RWPE2 (cell line): ENCODE data around the gene PHF3.

Source experiments
- ATAC-seq: fragments of 200-7000 bp; cut with Tn5 transposase; 3 replicates; pipeline ENCODE4 v1.9.1; 2021; ENCODE audit warnings: low read depth
- DNase-seq: peaks from one replicate; pipeline ENCODE4 v3.0.0-alpha.2; 2020; ENCODE audit warnings: low spot score
- H3K27ac ChIP-seq: fragments of 450-650 bp; 2 replicates; pipeline ENCODE4 v1.5.1; 2017; ENCODE audit warnings: mild to moderate bottlenecking; ENCODE audit not compliant: poor library complexity, severe bottlenecking
- H3K27me3 ChIP-seq: fragments of 250-450 bp; sonication (Bioruptor Pico); 2 replicates; pipeline ENCODE4 v1.5.1; 2021; ENCODE audit warnings: mild to moderate bottlenecking, moderate library complexity; ENCODE audit not compliant: insufficient read depth, poor library complexity, severe bottlenecking
- H3K36me3 ChIP-seq: fragments of 250-450 bp; sonication (Bioruptor Pico); 2 replicates; pipeline ENCODE4 v1.5.1; 2020; ENCODE audit warnings: low read depth, mild to moderate bottlenecking, moderate library complexity
- H3K4me1 ChIP-seq: fragments of 250-450 bp; sonication (Bioruptor Pico); 2 replicates; pipeline ENCODE4 v1.5.1; 2021; ENCODE audit warnings: mild to moderate bottlenecking, moderate library complexity; ENCODE audit not compliant: insufficient read depth, poor library complexity, severe bottlenecking
- H3K4me3 ChIP-seq: fragments of 250-450 bp; sonication (Bioruptor Pico); 2 replicates; pipeline ENCODE4 v1.5.1; 2021; ENCODE audit warnings: mild to moderate bottlenecking, moderate library complexity; ENCODE audit not compliant: severe bottlenecking
- H3K9me3 ChIP-seq: fragments of 250-450 bp; sonication (Bioruptor Pico); 2 replicates; pipeline ENCODE4 v1.5.1; 2021; ENCODE audit warnings: mild to moderate bottlenecking, moderate library complexity; ENCODE audit not compliant: severe bottlenecking
- TF ChIP-seq, protein P1 (sequence below): fragments of 450-650 bp; IDR thresholded peaks from one replicate; pipeline ENCODE4 v1.5.1; 2017; ENCODE audit warnings: mild to moderate bottlenecking, moderate library complexity; ENCODE audit not compliant: poor library complexity, severe bottlenecking

PHF3 gene

DNA sequence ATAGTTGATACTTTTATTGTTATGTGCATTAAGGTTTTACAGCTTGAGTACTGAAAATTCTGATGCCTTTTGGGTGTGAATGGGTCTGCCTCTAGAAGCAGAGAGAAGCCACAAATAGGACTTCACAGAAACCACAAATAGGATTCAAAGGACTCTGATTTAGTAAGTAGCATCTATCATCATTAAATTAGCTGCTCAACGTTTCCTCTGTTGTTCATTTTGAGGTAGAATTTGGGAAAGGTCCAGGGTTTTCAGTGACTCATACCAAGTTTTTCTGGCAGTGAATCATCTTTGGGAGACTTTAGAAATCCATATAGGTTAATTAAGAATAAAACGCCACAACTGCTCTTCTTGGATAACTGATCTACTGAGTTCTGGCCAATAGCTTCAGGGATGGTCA is 105.1 kb downstream of the PHF3 start:
- ATAC-seq (peak; percentile 87), DNase-seq (no peak)
- H3K4me1 ChIP-seq = peaks cover 27% of the 10 kb centered on the region
- H3K27me3 ChIP-seq = no peaks in the 10 kb centered on the region
- H3K36me3 ChIP-seq = no peaks in the 10 kb centered on the region
- H3K9me3 ChIP-seq = no peaks in the 10 kb centered on the region
- H3K27ac ChIP-seq = peak overlapping the region; percentile 26
- H3K4me3 ChIP-seq = no peak overlapping the region
- TF ChIP-seq, protein P1, sequence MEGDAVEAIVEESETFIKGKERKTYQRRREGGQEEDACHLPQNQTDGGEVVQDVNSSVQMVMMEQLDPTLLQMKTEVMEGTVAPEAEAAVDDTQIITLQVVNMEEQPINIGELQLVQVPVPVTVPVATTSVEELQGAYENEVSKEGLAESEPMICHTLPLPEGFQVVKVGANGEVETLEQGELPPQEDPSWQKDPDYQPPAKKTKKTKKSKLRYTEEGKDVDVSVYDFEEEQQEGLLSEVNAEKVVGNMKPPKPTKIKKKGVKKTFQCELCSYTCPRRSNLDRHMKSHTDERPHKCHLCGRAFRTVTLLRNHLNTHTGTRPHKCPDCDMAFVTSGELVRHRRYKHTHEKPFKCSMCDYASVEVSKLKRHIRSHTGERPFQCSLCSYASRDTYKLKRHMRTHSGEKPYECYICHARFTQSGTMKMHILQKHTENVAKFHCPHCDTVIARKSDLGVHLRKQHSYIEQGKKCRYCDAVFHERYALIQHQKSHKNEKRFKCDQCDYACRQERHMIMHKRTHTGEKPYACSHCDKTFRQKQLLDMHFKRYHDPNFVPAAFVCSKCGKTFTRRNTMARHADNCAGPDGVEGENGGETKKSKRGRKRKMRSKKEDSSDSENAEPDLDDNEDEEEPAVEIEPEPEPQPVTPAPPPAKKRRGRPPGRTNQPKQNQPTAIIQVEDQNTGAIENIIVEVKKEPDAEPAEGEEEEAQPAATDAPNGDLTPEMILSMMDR = no peak

DNA sequence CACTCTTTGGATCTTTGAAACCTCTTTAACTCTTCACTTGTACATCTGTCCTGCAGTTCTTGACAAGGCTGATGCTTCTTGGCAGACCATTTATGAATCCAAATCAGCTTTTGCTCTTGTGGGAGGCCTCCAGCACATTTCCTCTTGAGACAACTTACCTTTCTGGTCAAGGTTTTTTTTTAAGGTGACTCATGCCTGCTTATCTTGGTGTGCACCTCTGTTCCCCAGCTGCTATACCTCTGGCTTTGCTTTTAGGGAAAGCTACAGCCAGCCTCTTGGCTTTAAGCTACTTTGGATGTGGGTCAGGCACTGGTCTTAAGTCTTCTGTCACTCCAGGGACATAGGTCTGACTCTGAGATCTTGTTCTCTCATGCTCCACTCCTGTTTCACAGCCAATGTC is 106.5 kb downstream of the PHF3 start:
- no peak overlapping the region for H3K27ac ChIP-seq
- H3K4me3 ChIP-seq = no peak overlapping the region
- DNase-seq = no peak
- H3K27me3 ChIP-seq = no peaks in the 10 kb centered on the region
- peaks cover 27% of the 10 kb centered on the region for H3K4me1 ChIP-seq
- TF ChIP-seq, protein P1 = no peak
- ATAC-seq = peak; percentile 73
- no peaks in the 10 kb centered on the region for H3K36me3 ChIP-seq
- no peaks in the 10 kb centered on the region for H3K9me3 ChIP-seq

DNA sequence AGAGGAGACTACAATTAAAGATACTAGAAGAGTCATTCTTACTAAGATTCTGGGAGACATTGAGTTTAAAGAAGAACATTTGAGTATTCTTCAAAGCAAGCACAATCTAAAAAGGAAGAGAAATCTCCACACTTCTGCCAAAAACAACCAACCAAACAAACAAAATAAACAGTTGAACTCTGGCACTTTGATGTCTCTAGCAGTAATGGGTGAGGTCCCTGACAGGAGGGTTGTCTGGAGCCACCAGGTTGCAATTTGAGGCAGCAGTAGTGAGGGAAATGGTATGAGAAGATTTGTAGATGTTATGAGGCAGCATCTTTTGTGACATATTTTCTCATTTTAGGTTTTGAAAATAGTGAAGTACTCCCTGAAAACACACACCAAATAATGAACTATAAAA is 108.1 kb downstream of the PHF3 start:
- no peaks in the 10 kb centered on the region for H3K27me3 ChIP-seq
- ATAC-seq = no peak
- H3K27ac ChIP-seq = no peak overlapping the region
- TF ChIP-seq, protein P1 = no peak
- H3K9me3 ChIP-seq = no peaks in the 10 kb centered on the region
- no peaks in the 10 kb centered on the region for H3K36me3 ChIP-seq
- peaks cover 27% of the 10 kb centered on the region for H3K4me1 ChIP-seq
- DNase-seq = no peak
- H3K4me3 ChIP-seq = no peak overlapping the region

DNA sequence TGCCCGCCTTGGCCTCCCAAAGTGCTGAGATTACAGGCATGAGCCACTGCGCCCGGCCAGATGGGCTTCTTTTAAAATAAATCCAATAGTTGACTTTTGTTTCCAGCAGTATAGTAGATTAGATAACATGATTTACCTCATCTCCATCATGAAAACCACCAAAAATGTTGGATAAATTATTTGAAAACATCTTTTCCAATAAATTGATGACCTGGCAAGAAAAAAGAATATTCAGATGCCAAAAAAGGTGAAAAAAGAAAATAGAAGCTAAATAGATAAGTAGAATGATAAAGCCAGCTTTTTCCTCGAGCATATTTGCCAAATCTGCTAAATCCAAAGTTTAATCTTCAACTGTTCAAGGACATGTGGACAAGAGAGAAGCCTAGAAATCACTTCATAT is 109.2 kb downstream of the PHF3 start:
- TF ChIP-seq, protein P1 = no peak
- Histone ChIP-seq H3K36me3 (no peaks in the 10 kb centered on the region), H3K27ac (no peak overlapping the region), H3K4me3 (no peak overlapping the region), H3K4me1 (peaks cover 24% of the 10 kb centered on the region), H3K27me3 (no peaks in the 10 kb centered on the region), H3K9me3 (no peaks in the 10 kb centered on the region)
- no peak for DNase-seq
- ATAC-seq = no peak

DNA sequence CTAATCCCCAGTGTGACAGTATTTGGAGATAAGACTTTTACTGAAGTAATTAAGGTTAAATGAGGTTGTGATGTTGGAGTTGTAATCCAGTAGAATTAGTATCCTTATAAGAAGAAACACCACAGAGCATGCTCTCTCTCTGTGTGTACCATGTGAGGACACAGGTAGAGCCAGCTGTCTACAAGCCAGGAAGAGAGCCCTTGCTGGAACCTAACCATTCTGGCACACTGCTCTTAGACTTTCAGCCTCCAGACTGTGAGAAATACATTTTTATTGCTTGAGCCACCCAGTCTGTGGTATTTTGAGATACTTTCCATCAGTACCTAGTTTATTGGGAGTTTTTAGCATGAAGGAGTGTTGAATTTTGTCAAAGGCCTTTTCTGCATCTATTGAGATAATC is 110.2 kb downstream of the PHF3 start:
- DNase-seq (no peak), ATAC-seq (no peak)
- H3K36me3 ChIP-seq = no peaks in the 10 kb centered on the region
- H3K27me3 ChIP-seq = no peaks in the 10 kb centered on the region
- TF ChIP-seq, protein P1 = no peak
- H3K27ac ChIP-seq = no peak overlapping the region
- no peak overlapping the region for H3K4me3 ChIP-seq
- peaks cover 15% of the 10 kb centered on the region for H3K4me1 ChIP-seq
- H3K9me3 ChIP-seq = no peaks in the 10 kb centered on the region
